Activated T-cell treated with anti-CD3 and anti-CD28 coated beads, Interleukin-2, amount 50 U/mL, for 24 hours (primary cell): ENCODE data around the gene CAP2.
"Not testable (repeated sequence)": the region's sequence is repeated elsewhere in the genome, so short reads cannot be mapped to it uniquely, and the experiment has no call there.

Source experiments
- DNase-seq: peaks from one replicate; pipeline ENCODE4 v3.0.0-alpha.2; 2020
- H3K27ac Mint-ChIP-seq: 2 replicates; pipeline ENCODE4 v1.8.0; 2020; ENCODE audit warnings: mild to moderate bottlenecking, mixed read lengths
- H3K27me3 Mint-ChIP-seq: 2 replicates; pipeline ENCODE4 v1.8.0; 2020; ENCODE audit warnings: mixed read lengths
- H3K36me3 Mint-ChIP-seq: 2 replicates; pipeline ENCODE4 v1.8.0; 2020; ENCODE audit warnings: low read depth, mixed read lengths
- H3K4me1 Mint-ChIP-seq: 2 replicates; pipeline ENCODE4 v1.8.0; 2020; ENCODE audit warnings: low read depth, mixed read lengths
- H3K4me3 Mint-ChIP-seq: 2 replicates; pipeline ENCODE4 v1.8.0; 2020; ENCODE audit warnings: mild to moderate bottlenecking, moderate library complexity, mixed read lengths
- H3K9me3 Mint-ChIP-seq: 2 replicates; pipeline ENCODE4 v1.8.0; 2020; ENCODE audit warnings: mixed read lengths

The CAP2 gene

GRCh38 chr6:17439243-17439993 is 46.0 kb downstream of the CAP2 start:
- Mint-ChIP-seq H3K4me3 (no peak overlapping the region), H3K9me3 (no peaks in the 10 kb centered on the region), H3K4me1 (no peaks in the 10 kb centered on the region), H3K27ac (no peak overlapping the region), H3K27me3 (peaks cover 6% of the 10 kb centered on the region), H3K36me3 (no peaks in the 10 kb centered on the region)
- DNase-seq = no peak

- H3K4me1 Mint-ChIP-seq, H3K27ac Mint-ChIP-seq, DNase-seq, H3K36me3 Mint-ChIP-seq, H3K9me3 Mint-ChIP-seq, H3K27me3 Mint-ChIP-seq, H3K4me3 Mint-ChIP-seq: not testable (repeated sequence)
Observed at GRCh38 chr6:17440811-17441210, 47.4 kb downstream of the CAP2 start.

- no peaks in the 10 kb centered on the region for H3K36me3 Mint-ChIP-seq
- H3K9me3 Mint-ChIP-seq = no peaks in the 10 kb centered on the region
- no peak for DNase-seq
- H3K27ac Mint-ChIP-seq = no peak overlapping the region
- no peak overlapping the region for H3K4me3 Mint-ChIP-seq
- H3K4me1 Mint-ChIP-seq = no peaks in the 10 kb centered on the region
- peaks cover 6% of the 10 kb centered on the region for H3K27me3 Mint-ChIP-seq
Observed at GRCh38 chr6:17442196-17442595, 48.8 kb downstream of the CAP2 start.

GRCh38 chr6:17446713-17447112 is 53.3 kb downstream of the CAP2 start:
- Mint-ChIP-seq H3K9me3 (no peaks in the 10 kb centered on the region), H3K27ac (no peak overlapping the region)

GRCh38 chr6:17448165-17448564 is 54.8 kb downstream of the CAP2 start:
- no peak overlapping the region for H3K4me3 Mint-ChIP-seq
- peaks cover 14% of the 10 kb centered on the region for H3K27me3 Mint-ChIP-seq
- no peaks in the 10 kb centered on the region for H3K36me3 Mint-ChIP-seq
- no peaks in the 10 kb centered on the region for H3K4me1 Mint-ChIP-seq
- no peak for DNase-seq
- H3K27ac Mint-ChIP-seq = no peak overlapping the region
- no peaks in the 10 kb centered on the region for H3K9me3 Mint-ChIP-seq

More at GRCh38 chr6:17446713-17447112, 53.3 kb downstream of the CAP2 start:
- Mint-ChIP-seq H3K4me3 (no peak overlapping the region), H3K36me3 (no peaks in the 10 kb centered on the region), H3K27me3 (peaks cover 6% of the 10 kb centered on the region), H3K4me1 (no peaks in the 10 kb centered on the region)
- no peak for DNase-seq

- Mint-ChIP-seq H3K36me3 (no peaks in the 10 kb centered on the region), H3K9me3 (no peaks in the 10 kb centered on the region), H3K4me1 (no peaks in the 10 kb centered on the region), H3K4me3 (no peak overlapping the region), H3K27me3 (peaks cover 30% of the 10 kb centered on the region), H3K27ac (no peak overlapping the region)
- DNase-seq = no peak
Observed at GRCh38 chr6:17450397-17450796, 57.0 kb downstream of the CAP2 start.

GRCh38 chr6:17450832-17451231 is 57.4 kb downstream of the CAP2 start:
- Mint-ChIP-seq H3K9me3 (no peaks in the 10 kb centered on the region), H3K4me3 (no peak overlapping the region), H3K27me3 (peaks cover 33% of the 10 kb centered on the region), H3K36me3 (no peaks in the 10 kb centered on the region), H3K4me1 (no peaks in the 10 kb centered on the region), H3K27ac (no peak overlapping the region)
- DNase-seq = no peak

GRCh38 chr6:17452096-17452495 is 58.7 kb downstream of the CAP2 start:
- Mint-ChIP-seq H3K36me3 (no peaks in the 10 kb centered on the region), H3K27ac (no peak overlapping the region), H3K4me1 (no peaks in the 10 kb centered on the region), H3K4me3 (no peak overlapping the region), H3K9me3 (no peaks in the 10 kb centered on the region), H3K27me3 (peaks cover 40% of the 10 kb centered on the region)
- no peak for DNase-seq

GRCh38 chr6:17454316-17455005 is 61.1 kb downstream of the CAP2 start:
- DNase-seq = no peak
- peaks cover 46% of the 10 kb centered on the region for H3K27me3 Mint-ChIP-seq

GRCh38 chr6:17455919-17456318 is 62.5 kb downstream of the CAP2 start:
- H3K9me3 Mint-ChIP-seq = no peaks in the 10 kb centered on the region
- no peak overlapping the region for H3K4me3 Mint-ChIP-seq
- no peaks in the 10 kb centered on the region for H3K36me3 Mint-ChIP-seq
- no peak for DNase-seq
- H3K27ac Mint-ChIP-seq = no peak overlapping the region
- H3K4me1 Mint-ChIP-seq = no peaks in the 10 kb centered on the region
- peaks cover 41% of the 10 kb centered on the region for H3K27me3 Mint-ChIP-seq

More at GRCh38 chr6:17454316-17455005, 61.1 kb downstream of the CAP2 start:
- H3K9me3 Mint-ChIP-seq = no peaks in the 10 kb centered on the region
- no peaks in the 10 kb centered on the region for H3K4me1 Mint-ChIP-seq
- no peaks in the 10 kb centered on the region for H3K36me3 Mint-ChIP-seq
- H3K4me3 Mint-ChIP-seq = no peak overlapping the region
- no peak overlapping the region for H3K27ac Mint-ChIP-seq

- no peaks in the 10 kb centered on the region for H3K4me1 Mint-ChIP-seq
- no peak overlapping the region for H3K27ac Mint-ChIP-seq
- H3K27me3 Mint-ChIP-seq = peaks cover 40% of the 10 kb centered on the region
- no peak overlapping the region for H3K4me3 Mint-ChIP-seq
- no peak for DNase-seq
- no peaks in the 10 kb centered on the region for H3K36me3 Mint-ChIP-seq
- no peaks in the 10 kb centered on the region for H3K9me3 Mint-ChIP-seq
Observed at GRCh38 chr6:17456711-17457110, 63.3 kb downstream of the CAP2 start.

- H3K27me3 Mint-ChIP-seq = peaks cover 40% of the 10 kb centered on the region
- no peak overlapping the region for H3K27ac Mint-ChIP-seq
- no peak overlapping the region for H3K4me3 Mint-ChIP-seq
- no peaks in the 10 kb centered on the region for H3K36me3 Mint-ChIP-seq
- no peaks in the 10 kb centered on the region for H3K4me1 Mint-ChIP-seq
- H3K9me3 Mint-ChIP-seq = no peaks in the 10 kb centered on the region
- no peak for DNase-seq
Observed at GRCh38 chr6:17457405-17457804, 64.0 kb downstream of the CAP2 start.

GRCh38 chr6:17457956-17458355 is 64.6 kb downstream of the CAP2 start:
- no peaks in the 10 kb centered on the region for H3K4me1 Mint-ChIP-seq
- H3K27ac Mint-ChIP-seq = no peak overlapping the region
- H3K27me3 Mint-ChIP-seq = peaks cover 39% of the 10 kb centered on the region
- no peak for DNase-seq
- H3K4me3 Mint-ChIP-seq = no peak overlapping the region
- H3K36me3 Mint-ChIP-seq = no peaks in the 10 kb centered on the region
- H3K9me3 Mint-ChIP-seq = no peaks in the 10 kb centered on the region

- Mint-ChIP-seq H3K36me3 (no peaks in the 10 kb centered on the region), H3K4me3 (no peak overlapping the region), H3K27ac (no peak overlapping the region), H3K9me3 (no peaks in the 10 kb centered on the region), H3K27me3 (peaks cover 33% of the 10 kb centered on the region), H3K4me1 (no peaks in the 10 kb centered on the region)
- DNase-seq = no peak
Observed at GRCh38 chr6:17458966-17459365, 65.6 kb downstream of the CAP2 start.

- H3K4me1 Mint-ChIP-seq = no peaks in the 10 kb centered on the region
Observed at GRCh38 chr6:17460862-17461261, 67.5 kb downstream of the CAP2 start.

More at GRCh38 chr6:17460862-17461261, 67.5 kb downstream of the CAP2 start:
- Mint-ChIP-seq H3K4me3 (no peak overlapping the region), H3K27ac (no peak overlapping the region), H3K36me3 (no peaks in the 10 kb centered on the region), H3K9me3 (no peaks in the 10 kb centered on the region), H3K27me3 (peaks cover 18% of the 10 kb centered on the region)
- no peak for DNase-seq
